Esophagus squamous epithelium (tissue), 5 donors: ENCODE results near the gene EHHADH. TPM values are rescaled to one million over a fixed set of nuclear protein-coding genes. Genes with fewer than 3 reads are reported as not detected.

ENCODE experiments used
- DNase-seq: peaks from one replicate; lab custom pipeline; 2025; lab: John Stamatoyannopoulos, UW
- H3K27ac ChIP-seq, 4 donors: fragments of 200-600 bp; sonication (generic); one replicate each; pipeline ENCODE4 v1.5.1; 2016 to 2019; ENCODE audit warnings: mild to moderate bottlenecking in 1 of 4
- H3K27me3 ChIP-seq, 4 donors: fragments of 200-600 bp; sonication (generic); 1 replicate in 3 of 4; 2 replicates in 1 of 4; pipeline versions ENCODE4 v1.5.1 to v1.6.0; 2017 to 2021; ENCODE audit warnings: antibody characterized with exemption in 1 of 4
- H3K36me3 ChIP-seq, 3 donors: fragments of 200-600 bp; sonication (generic); one replicate each; pipeline ENCODE4 v1.5.1; 2016 to 2019
- H3K4me1 ChIP-seq, 3 donors: fragments of 200-600 bp; sonication (generic); one replicate each; pipeline ENCODE4 v1.5.1; 2017 to 2019
- H3K4me3 ChIP-seq, 4 donors: fragments of 200-600 bp; sonication (generic); 1 replicate in 3 of 4; 2 replicates in 1 of 4; pipeline ENCODE4 v1.5.1; 2016 to 2019; ENCODE audit warnings: mild to moderate bottlenecking in 2 of 4, moderate library complexity in 1 of 4
- H3K9me3 ChIP-seq, 3 donors: fragments of 200-600 bp; sonication (generic); one replicate each; pipeline ENCODE4 v1.5.1; 2016 to 2019
- CTCF ChIP-seq, 6 experiments: fragments of 450-650 bp in 4 of 6; fragments of 200-600 bp in 2 of 6; sonication (generic) in 2 of 6; IDR thresholded peaks; one replicate each; pipeline ENCODE4 v1.5.1; 2016 to 2019; ENCODE audit warnings: antibody characterized with exemption in 6 of 6, mild to moderate bottlenecking in 4 of 6, moderate library complexity in 4 of 6
- POLR2A ChIP-seq, 4 donors: fragments of 450-650 bp; IDR thresholded peaks; one replicate each; pipeline ENCODE4 v1.6.1; 2017; ENCODE audit warnings: antibody characterized with exemption in 4 of 4, mild to moderate bottlenecking in 4 of 4, moderate library complexity in 3 of 4
- WGBS, 2 donors: methylation state at CpG; one replicate each; pipeline ENCODE4 v1.1.5; 2018; 5-methylcytosine and 5-hydroxymethylcytosine counted together
- intact Hi-C: fragments of 100-400 bp; cut with DNase I; formaldehyde crosslinking; loops from one replicate; pipeline ENCODE4 v1.15.0; 2022
- total RNA-seq, 4 donors: library from RNA; depleted of rRNA; stranded (reverse); fragments of >200 nt; gene quantifications; one replicate each; pipeline ENCODE4 v1.1.0, GENCODE V29; 2016
- donor health status: DM: yes; HTN: yes; CAD: no.

The EHHADH gene
- total RNA-seq, 4 donors from 2014 or later, result 5.7 to 6.3 (median 5.9) TPM

- Histone ChIP-seq H3K36me3 (peaks cover 0 to 15% (median 0%) of the 10 kb centered on the region in 3 donors), H3K4me3 (no peak overlapping the region), H3K4me1 (peaks cover 0 to 17% (median 0%) of the 10 kb centered on the region in 3 donors), H3K27ac (peak overlapping the region in 3 of 4 donors; percentile 65 to 75 (median 66)), H3K27me3 (no peaks in the 10 kb centered on the region), H3K9me3 (no peaks in the 10 kb centered on the region)
- DNase-seq, result no peak
- WGBS, 2 donors, result 62 to 75% methylated on average over 5 of the region's 5 CpGs
- no peak for TF ChIP-seq CTCF (IDR thresholded peaks at IDR 0.05)
- no peak for TF ChIP-seq POLR2A (IDR thresholded peaks at IDR 0.05)
- intact Hi-C loops, result no loop called here
Observed at GRCh38 chr3:185199671-185200070, 54.2 kb downstream of the EHHADH start.

- no peak for TF ChIP-seq POLR2A (IDR thresholded peaks at IDR 0.05)
- no peak for TF ChIP-seq CTCF (IDR thresholded peaks at IDR 0.05)
- intact Hi-C loops, result no loop called here
- WGBS, 2 donors, result 75 to 82% methylated on average over 4 of the region's 4 CpGs
Observed at GRCh38 chr3:185199206-185199605, 54.6 kb downstream of the EHHADH start.

GRCh38 chr3:185197068-185197467, 56.8 kb downstream of the EHHADH start:
- Histone ChIP-seq H3K27me3 (no peaks in the 10 kb centered on the region), H3K9me3 (no peaks in the 10 kb centered on the region), H3K36me3 (peaks cover 0 to 14% (median 0%) of the 10 kb centered on the region in 3 donors), H3K27ac (no peak overlapping the region), H3K4me3 (no peak overlapping the region), H3K4me1 (peaks cover 0 to 17% (median 0%) of the 10 kb centered on the region in 3 donors)
- intact Hi-C loops, result no loop called here
- WGBS, 2 donors, result 87 to 93% methylated on average over 2 of the region's 2 CpGs
- no peak for TF ChIP-seq POLR2A (IDR thresholded peaks at IDR 0.05)
- no peak for TF ChIP-seq CTCF (IDR thresholded peaks at IDR 0.05)
- DNase-seq, result no peak

More at GRCh38 chr3:185199206-185199605, 54.6 kb downstream of the EHHADH start:
- no peak overlapping the region for H3K27ac ChIP-seq
- no peaks in the 10 kb centered on the region for H3K9me3 ChIP-seq
- H3K27me3 ChIP-seq, result no peaks in the 10 kb centered on the region
- H3K36me3 ChIP-seq, result peaks cover 0 to 11% (median 0%) of the 10 kb centered on the region in 3 donors
- H3K4me1 ChIP-seq, result peaks cover 0 to 17% (median 0%) of the 10 kb centered on the region in 3 donors
- no peak overlapping the region for H3K4me3 ChIP-seq
- no peak for DNase-seq

GRCh38 chr3:185195652-185196051, 58.2 kb downstream of the EHHADH start:
- H3K27me3 ChIP-seq, result no peaks in the 10 kb centered on the region
- no peak for DNase-seq
- H3K9me3 ChIP-seq, result no peaks in the 10 kb centered on the region
- intact Hi-C loops, result no loop called here
- H3K4me1 ChIP-seq, result peaks cover 0 to 12% (median 0%) of the 10 kb centered on the region in 3 donors
- WGBS, 2 donors, result 93 to 96% methylated on average over 4 of the region's 4 CpGs
- TF ChIP-seq CTCF (IDR thresholded peaks at IDR 0.05) (no peak), POLR2A (IDR thresholded peaks at IDR 0.05) (no peak)
- no peak overlapping the region for H3K27ac ChIP-seq
- no peak overlapping the region for H3K4me3 ChIP-seq
- H3K36me3 ChIP-seq, result peaks cover 0 to 15% (median 0%) of the 10 kb centered on the region in 3 donors

GRCh38 chr3:185188816-185189215, 65.0 kb downstream of the EHHADH start:
- intact Hi-C loops, result no loop called here
- Histone ChIP-seq H3K4me1 (no peaks in the 10 kb centered on the region), H3K4me3 (no peak overlapping the region), H3K36me3 (peaks cover 0 to 15% (median 0%) of the 10 kb centered on the region in 3 donors), H3K27ac (no peak overlapping the region), H3K27me3 (no peaks in the 10 kb centered on the region), H3K9me3 (no peaks in the 10 kb centered on the region)
- no peak for DNase-seq
- no peak for TF ChIP-seq POLR2A (IDR thresholded peaks at IDR 0.05)
- no peak for TF ChIP-seq CTCF (IDR thresholded peaks at IDR 0.05)
